ENCODE results near the gene METTL8. TPM values are rescaled to one million over a fixed set of nuclear protein-coding genes. Genes with fewer than 3 reads are reported as not detected.
"Not testable (repeated sequence)": the region's sequence is repeated elsewhere in the genome, so short reads cannot be mapped to it uniquely, and the experiment has no call there.

METTL8 gene
- total RNA-seq, 1 donor from 2014 or later: 6.7 TPM

DNA sequence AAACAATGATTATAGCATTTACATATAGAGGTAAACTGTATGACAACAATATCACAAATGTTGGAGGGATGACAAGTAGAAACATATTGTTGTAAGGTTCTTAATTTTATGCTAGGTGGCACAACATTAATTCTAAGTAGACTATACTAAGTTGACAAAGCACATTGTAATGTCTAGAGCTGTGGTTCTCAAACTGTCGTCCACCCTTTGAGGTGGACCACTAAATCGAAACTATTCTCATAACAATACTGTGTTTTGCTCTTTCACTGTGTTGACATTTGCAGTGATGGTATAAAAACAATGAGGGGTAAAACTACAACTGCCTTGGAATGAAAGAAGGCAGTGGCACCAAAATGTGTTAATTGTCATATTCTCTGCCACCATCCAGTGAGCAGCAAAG, 66.1 kb downstream of the METTL8 start:
- peaks cover 0 to 13% of the 10 kb centered on the region in 2 donors for H3K9me3 ChIP-seq
- intact Hi-C loops (cut with DNase I): no loop called here
- H3K27ac ChIP-seq: no peak overlapping the region

GRCh38 chr2:171365778-171366177, 68.0 kb downstream of the METTL8 start:
- no peak for DNase-seq (ENCODE audit: low spot score in 2 of 2)
- H3K9me3 ChIP-seq: peaks cover 0 to 13% of the 10 kb centered on the region in 2 donors
- no peak overlapping the region for H3K4me3 ChIP-seq
- no peaks in the 10 kb centered on the region for H3K27me3 ChIP-seq
- intact Hi-C loops (cut with DNase I): no loop called here
- H3K27ac ChIP-seq: no peak overlapping the region
- H3K4me1 ChIP-seq: no peaks in the 10 kb centered on the region
- H3K36me3 ChIP-seq: no peaks in the 10 kb centered on the region
- TF ChIP-seq, protein P1, sequence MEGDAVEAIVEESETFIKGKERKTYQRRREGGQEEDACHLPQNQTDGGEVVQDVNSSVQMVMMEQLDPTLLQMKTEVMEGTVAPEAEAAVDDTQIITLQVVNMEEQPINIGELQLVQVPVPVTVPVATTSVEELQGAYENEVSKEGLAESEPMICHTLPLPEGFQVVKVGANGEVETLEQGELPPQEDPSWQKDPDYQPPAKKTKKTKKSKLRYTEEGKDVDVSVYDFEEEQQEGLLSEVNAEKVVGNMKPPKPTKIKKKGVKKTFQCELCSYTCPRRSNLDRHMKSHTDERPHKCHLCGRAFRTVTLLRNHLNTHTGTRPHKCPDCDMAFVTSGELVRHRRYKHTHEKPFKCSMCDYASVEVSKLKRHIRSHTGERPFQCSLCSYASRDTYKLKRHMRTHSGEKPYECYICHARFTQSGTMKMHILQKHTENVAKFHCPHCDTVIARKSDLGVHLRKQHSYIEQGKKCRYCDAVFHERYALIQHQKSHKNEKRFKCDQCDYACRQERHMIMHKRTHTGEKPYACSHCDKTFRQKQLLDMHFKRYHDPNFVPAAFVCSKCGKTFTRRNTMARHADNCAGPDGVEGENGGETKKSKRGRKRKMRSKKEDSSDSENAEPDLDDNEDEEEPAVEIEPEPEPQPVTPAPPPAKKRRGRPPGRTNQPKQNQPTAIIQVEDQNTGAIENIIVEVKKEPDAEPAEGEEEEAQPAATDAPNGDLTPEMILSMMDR (IDR thresholded peaks at IDR 0.05): no peak

More for the DNA sequence above, 66.1 kb downstream of the METTL8 start:
- Histone ChIP-seq H3K4me3 (no peak overlapping the region), H3K27me3 (no peaks in the 10 kb centered on the region), H3K36me3 (no peaks in the 10 kb centered on the region), H3K4me1 (no peaks in the 10 kb centered on the region)
- DNase-seq (ENCODE audit: low spot score in 2 of 2): no peak
- TF ChIP-seq, protein P1 (IDR thresholded peaks at IDR 0.05): no peak

DNA sequence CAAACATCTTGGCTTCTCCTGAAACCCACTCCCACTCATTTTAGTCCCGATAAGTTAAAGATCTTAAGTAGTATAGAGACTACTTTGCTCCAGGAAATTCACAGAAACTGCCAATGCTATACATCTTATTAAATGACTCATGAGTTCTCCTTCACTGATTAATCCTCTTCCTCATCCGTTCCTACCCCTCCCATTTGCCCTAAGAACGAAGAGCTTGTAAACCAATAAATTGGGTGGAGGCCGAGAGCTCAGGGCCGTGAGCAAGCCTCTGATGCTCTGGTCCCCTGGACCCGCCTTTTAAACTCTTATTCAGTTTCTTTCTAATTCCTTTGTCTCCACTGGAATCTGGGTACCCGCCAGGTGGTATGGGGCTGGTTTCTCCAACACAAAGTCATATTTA, 68.6 kb downstream of the METTL8 start:
- TF ChIP-seq, protein P1 (IDR thresholded peaks at IDR 0.05): no peak
- H3K4me1 ChIP-seq: no peaks in the 10 kb centered on the region
- H3K9me3 ChIP-seq: peaks cover 0 to 13% of the 10 kb centered on the region in 2 donors
- no peaks in the 10 kb centered on the region for H3K36me3 ChIP-seq
- H3K27me3 ChIP-seq: no peaks in the 10 kb centered on the region
- H3K4me3 ChIP-seq: no peak overlapping the region
- no peak for DNase-seq (ENCODE audit: low spot score in 2 of 2)
- intact Hi-C loops (cut with DNase I): no loop called here
- no peak overlapping the region for H3K27ac ChIP-seq

DNA sequence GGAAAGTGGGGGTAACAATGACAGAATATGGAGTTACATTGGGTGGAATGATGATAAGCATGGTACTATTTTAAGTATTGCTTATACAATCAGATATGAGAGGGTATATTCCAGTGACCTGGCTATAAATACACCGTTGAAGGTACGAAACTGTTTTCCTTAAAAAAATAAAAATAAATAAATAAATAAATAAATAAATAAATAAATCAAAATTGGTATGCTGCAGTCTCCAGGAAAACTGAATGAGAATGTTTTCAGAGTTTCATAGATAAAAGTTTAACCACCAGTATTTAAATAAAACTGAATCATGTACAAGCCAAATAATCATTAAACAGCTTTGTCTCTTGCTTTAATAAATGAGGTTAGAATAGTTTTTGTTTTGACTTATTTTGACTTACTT, 71.4 kb downstream of the METTL8 start:
- Histone ChIP-seq H3K27ac (no peak overlapping the region), H3K27me3 (no peaks in the 10 kb centered on the region), H3K9me3 (peaks cover 0 to 10% of the 10 kb centered on the region in 2 donors), H3K36me3 (peaks cover 0 to 4% of the 10 kb centered on the region in 2 donors), H3K4me3 (no peak overlapping the region), H3K4me1 (no peaks in the 10 kb centered on the region)
- DNase-seq (ENCODE audit: low spot score in 2 of 2): no peak
- intact Hi-C loops (cut with DNase I): no loop called here
- TF ChIP-seq, protein P1 (IDR thresholded peaks at IDR 0.05): no peak

DNA sequence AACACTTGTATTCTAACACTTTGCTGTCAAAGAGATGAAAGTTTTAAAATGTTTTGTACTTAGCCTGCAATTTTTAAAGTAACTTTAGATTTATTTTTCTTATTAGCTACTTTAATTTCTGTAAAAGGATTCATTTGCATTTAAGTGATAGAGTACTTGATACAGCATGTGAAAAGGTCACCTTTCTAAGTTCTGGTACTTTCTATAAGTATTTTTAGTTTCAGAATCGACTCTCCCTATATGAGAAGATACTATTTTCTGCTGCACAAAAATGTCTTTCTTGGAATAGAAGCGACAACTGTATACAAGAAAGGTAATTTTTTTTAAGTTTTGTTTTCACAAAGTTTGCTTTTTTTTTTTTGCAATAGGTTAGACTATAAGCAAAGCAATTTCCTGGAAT, 72.9 kb downstream of the METTL8 start:
- DNase-seq (ENCODE audit: low spot score in 2 of 2): no peak
- Histone ChIP-seq H3K9me3 (no peaks in the 10 kb centered on the region), H3K4me1 (no peaks in the 10 kb centered on the region), H3K27me3 (no peaks in the 10 kb centered on the region), H3K27ac (no peak overlapping the region), H3K4me3 (no peak overlapping the region), H3K36me3 (peaks cover 0 to 4% of the 10 kb centered on the region in 2 donors)
- TF ChIP-seq, protein P1 (IDR thresholded peaks at IDR 0.05): no peak
- intact Hi-C loops (cut with DNase I): no loop called here

DNA sequence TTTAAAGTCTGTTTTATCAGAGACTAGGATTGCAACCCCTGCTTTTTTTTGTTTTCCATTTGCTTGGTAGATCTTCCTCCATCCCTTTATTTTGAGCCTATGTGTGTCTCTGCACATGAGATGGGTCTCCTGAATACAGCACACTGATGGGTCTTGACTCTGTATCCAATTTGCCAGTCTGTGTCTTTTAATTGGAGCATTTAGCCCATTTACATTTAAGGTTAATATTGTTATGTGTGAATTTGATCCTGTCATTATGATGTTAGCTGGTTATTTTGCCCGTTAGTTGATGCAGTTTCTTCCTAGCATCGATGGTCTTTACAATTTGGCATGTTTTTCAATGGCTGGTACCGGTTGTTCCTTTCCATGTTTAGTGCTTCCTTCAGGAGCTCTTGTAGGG, 80.0 kb downstream of the METTL8 start:
- H3K27ac ChIP-seq; DNase-seq (ENCODE audit: low spot score in 2 of 2): not testable (repeated sequence)

More for the DNA sequence above, 80.0 kb downstream of the METTL8 start:
- H3K9me3 ChIP-seq; H3K36me3 ChIP-seq; H3K27me3 ChIP-seq; H3K4me1 ChIP-seq; H3K4me3 ChIP-seq; intact Hi-C loops (cut with DNase I): not testable (repeated sequence)
